Measurements from ENCODE around the gene FADS1.

Gene FADS1

DNA sequence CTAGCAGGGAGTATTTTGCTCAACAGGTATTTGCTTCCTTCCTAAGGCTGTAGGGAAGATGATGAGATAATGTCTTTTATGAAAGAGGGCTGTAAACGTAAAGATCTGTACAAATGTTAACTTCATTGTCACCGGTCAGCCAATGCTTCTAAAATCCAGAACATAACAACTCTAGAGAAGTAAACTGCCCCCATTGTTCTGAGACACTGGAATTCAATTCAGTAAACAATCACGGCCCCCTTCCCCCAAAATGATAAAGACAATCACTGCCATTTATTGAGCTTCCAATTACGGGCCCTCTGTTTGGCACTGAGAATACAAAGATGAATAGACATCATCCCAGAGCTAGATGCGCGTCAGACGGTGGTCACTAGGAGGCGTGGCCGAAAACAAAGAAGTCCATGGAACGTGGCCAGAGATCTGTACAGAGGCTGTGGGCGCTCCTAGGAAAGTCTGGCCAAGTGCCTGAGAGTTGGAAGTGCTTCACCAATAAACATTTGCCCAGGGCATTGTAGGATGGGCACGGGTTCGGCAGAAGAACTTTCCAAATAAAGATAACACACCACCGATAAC is 25.0 kb downstream of the FADS1 start:
- CTCF ChIA-PET, result interaction anchor here (1.2 to 2.7 kb wide), 2 partner anchors 155 to 291 kb away, joined by 3 to 10 read pairs; no protein-coding TSS in a partner anchor
- peak; percentile 65 for DNase-seq

DNA sequence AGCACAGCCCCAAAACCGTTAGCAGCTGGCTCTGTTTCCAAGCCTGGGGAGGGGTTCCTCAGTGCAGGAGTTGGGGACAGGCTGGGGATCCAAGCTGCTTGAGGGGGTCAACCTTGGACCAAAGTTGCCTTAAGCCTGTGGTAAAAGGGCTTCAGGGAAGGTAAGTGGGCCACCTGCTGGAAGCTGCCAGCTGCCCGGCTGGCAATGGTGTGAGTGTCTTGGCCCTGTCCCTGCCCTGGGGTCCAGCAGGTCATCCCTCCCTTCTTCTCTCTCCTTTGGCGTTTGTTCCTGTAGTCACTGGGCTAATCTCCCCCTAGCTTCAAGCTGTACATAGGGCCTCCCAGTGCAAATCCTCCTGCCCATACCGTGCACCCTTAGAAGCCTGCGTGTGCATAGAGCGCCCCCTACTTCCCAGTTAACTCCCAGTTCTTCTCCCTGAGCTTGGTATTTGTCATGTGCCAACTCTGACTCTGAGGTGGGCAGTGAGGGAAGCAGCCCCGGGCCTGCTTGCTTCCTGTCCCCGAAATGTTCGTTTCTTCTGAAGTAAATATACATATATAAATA is 28.8 kb downstream of the FADS1 start:
- CTCF ChIA-PET, result interaction anchor here (0.6 to 4.4 kb wide), 9 partner anchors 8 to 147 kb away, joined by 3 to 27 read pairs (median 6); no protein-coding TSS in a partner anchor
- DNase-seq, result peak; percentile 41
- H3K4me1 Mint-ChIP-seq, result peaks cover 25% of the 10 kb centered on the region
- H3K4me3 Mint-ChIP-seq, result no peak overlapping the region
- H3K9me3 Mint-ChIP-seq, result no peaks in the 10 kb centered on the region
- H3K27me3 Mint-ChIP-seq, result no peaks in the 10 kb centered on the region
- no peak overlapping the region for H3K27ac Mint-ChIP-seq
- H3K36me3 Mint-ChIP-seq, result peaks cover 34% of the 10 kb centered on the region

More for the DNA sequence above, 25.0 kb downstream of the FADS1 start:
- H3K4me1 Mint-ChIP-seq, result peaks cover 59% of the 10 kb centered on the region
- peaks cover 51% of the 10 kb centered on the region for H3K36me3 Mint-ChIP-seq
- H3K27ac Mint-ChIP-seq, result peak overlapping the region; percentile 97
- no peaks in the 10 kb centered on the region for H3K27me3 Mint-ChIP-seq
- H3K4me3 Mint-ChIP-seq, result peak overlapping the region; percentile 77
- no peaks in the 10 kb centered on the region for H3K9me3 Mint-ChIP-seq

DNA sequence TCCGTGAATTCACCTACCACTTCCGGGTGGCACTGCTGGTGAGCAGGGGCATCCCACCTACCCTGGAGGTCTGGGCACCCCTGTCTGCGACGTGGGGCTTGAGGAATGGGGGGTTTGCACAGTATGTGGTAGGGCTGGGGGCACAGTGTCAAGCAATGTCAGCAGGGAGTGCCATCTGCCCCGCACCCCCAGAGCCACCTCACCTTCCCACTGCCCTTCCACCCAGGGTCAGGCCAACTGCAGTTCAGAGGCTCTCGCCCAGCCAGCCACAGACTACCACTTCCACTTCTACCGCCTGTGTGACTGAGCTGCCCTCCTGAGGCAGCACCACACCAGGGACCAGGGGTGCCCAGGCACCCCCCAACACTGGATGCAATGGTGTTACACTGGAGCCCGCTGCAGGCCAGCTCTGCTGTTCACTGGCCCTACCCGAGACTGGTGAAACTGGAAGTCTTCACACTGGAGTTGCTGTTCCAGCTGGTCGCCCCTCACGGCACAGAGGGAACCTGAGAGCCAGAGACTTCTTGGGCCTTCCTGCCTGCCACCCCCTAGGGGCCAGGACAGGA is 30.9 kb downstream of the FADS1 start:
- CTCF ChIA-PET, result interaction anchor here (4.4 kb wide), 1 partner anchor 38 kb away, joined by 27 read pairs; no protein-coding TSS in a partner anchor
- Mint-ChIP-seq H3K4me1 (peaks cover 13% of the 10 kb centered on the region), H3K9me3 (no peaks in the 10 kb centered on the region), H3K4me3 (no peak overlapping the region), H3K36me3 (peaks cover 27% of the 10 kb centered on the region), H3K27ac (no peak overlapping the region), H3K27me3 (no peaks in the 10 kb centered on the region)
- no peak for DNase-seq

DNA sequence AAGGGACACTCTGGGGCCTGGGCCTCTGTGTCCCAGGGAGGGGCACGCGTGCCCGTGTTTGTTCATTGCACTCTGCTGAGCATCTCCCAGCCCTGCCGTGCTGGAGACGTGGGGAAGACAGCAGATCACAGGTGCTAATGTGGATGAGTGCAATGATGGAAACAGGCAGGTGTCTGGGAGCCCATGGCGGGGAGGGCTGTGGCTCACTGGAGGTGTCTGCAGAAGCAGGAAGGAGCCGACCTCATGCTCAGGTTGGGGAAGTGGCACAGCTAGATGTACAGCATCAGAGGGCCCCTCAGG is 32.3 kb downstream of the FADS1 start:
- H3K4me1 Mint-ChIP-seq, result peaks cover 2% of the 10 kb centered on the region
- H3K9me3 Mint-ChIP-seq, result no peaks in the 10 kb centered on the region
- no peak overlapping the region for H3K4me3 Mint-ChIP-seq
- no peak for DNase-seq
- CTCF ChIA-PET, result interaction anchor here (0.9 kb wide), 1 partner anchor 13 kb away, joined by 3 read pairs; no protein-coding TSS in a partner anchor
- H3K27me3 Mint-ChIP-seq, result peaks cover 3% of the 10 kb centered on the region
- no peak overlapping the region for H3K27ac Mint-ChIP-seq
- peaks cover 19% of the 10 kb centered on the region for H3K36me3 Mint-ChIP-seq

DNA sequence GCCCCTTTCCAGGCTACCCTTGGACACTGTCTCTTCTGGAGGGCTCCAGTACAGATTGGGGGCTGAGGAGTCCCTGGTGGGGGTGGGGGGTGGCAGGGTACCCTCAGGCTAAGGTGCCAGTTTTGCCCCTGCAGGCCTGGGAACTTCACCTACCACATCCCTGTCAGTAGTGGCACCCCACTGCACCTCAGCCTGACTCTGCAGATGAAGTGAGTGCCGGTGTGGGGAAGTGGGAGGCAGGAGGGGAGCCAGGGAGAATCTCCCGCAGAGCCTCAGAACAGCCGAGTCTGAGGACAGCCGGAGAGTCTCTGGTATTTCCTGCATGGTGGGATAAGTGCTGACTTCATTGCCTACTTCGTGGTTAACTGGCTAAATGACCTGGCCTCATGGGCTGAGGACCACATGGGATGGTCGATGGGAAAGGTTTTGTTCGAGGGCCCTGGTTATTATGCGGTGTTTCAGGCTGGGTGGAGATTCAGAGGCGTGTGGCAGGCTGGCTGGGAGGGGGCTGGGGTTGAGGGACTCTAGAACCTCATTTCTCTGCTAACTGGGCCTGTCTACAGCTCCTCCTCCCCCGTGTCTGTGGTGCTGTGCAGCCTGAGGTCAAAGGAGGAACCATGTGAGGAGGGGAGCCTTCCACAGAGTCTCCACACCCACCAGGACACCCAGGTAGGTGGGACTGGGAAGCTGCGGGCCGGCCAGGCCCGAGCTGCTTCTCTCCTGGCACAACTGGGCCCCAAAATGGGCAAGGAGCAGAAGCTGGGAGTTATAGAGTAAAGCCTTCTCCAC is 32.9 kb downstream of the FADS1 start:
- Mint-ChIP-seq H3K9me3 (no peaks in the 10 kb centered on the region), H3K4me3 (no peak overlapping the region), H3K4me1 (no peaks in the 10 kb centered on the region), H3K27ac (no peak overlapping the region), H3K36me3 (peaks cover 16% of the 10 kb centered on the region), H3K27me3 (peaks cover 7% of the 10 kb centered on the region)
- DNase-seq, result no peak
- CTCF ChIA-PET, result interaction anchor here (0.9 kb wide), 1 partner anchor 13 kb away, joined by 3 read pairs; no protein-coding TSS in a partner anchor

DNA sequence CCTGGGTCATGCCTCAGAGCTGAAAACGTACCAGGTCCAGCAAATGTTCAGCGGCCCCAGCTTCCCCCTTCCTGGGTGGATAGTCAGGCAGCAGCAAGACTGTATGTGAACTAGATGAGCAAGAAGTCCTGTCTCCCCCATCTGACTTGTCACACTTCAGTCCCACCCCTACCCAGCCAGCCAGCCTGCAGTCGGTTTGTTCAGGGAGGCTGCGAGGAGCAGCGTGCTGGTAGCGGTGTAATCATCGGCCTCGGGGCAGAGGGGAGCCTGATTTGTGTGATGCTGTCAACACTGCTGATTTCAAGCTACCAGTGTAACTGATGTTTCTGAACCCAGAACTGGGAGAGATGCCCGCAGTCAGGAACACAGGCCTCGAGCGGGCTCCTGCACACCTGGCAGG is 34.0 kb downstream of the FADS1 start:
- H3K4me1 Mint-ChIP-seq, result peaks cover 3% of the 10 kb centered on the region

DNA sequence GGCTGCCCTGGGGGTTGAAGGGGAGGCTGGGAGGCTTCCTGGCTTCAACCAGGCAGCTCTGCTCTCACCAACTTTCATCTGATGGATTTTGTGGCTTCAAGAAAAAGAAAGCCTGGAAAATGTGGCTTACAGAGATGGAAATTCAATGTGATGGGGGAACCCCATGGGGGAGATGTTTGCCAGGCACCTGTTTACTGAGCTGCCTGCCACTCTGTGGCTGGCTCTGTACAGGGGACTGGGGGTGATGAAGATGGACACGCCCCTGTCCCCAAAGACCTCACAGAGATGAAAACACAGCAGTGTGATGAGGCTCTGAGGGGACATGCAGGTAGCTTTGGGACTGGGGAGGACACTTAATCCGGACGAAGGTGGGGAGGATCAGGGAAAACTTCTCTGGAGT is 34.5 kb downstream of the FADS1 start:
- Mint-ChIP-seq H3K4me1 (peaks cover 6% of the 10 kb centered on the region), H3K9me3 (no peaks in the 10 kb centered on the region), H3K27ac (no peak overlapping the region), H3K4me3 (no peak overlapping the region), H3K27me3 (peaks cover 22% of the 10 kb centered on the region), H3K36me3 (peaks cover 7% of the 10 kb centered on the region)
- CTCF ChIA-PET, result interaction anchor here (1.0 to 1.1 kb wide), 2 partner anchors 15 to 35 kb away, joined by 4 to 5 read pairs; no protein-coding TSS in a partner anchor
- no peak for DNase-seq

More for the DNA sequence above, 34.0 kb downstream of the FADS1 start:
- DNase-seq, result no peak
- Mint-ChIP-seq H3K27ac (no peak overlapping the region), H3K36me3 (peaks cover 10% of the 10 kb centered on the region), H3K9me3 (no peaks in the 10 kb centered on the region), H3K27me3 (peaks cover 17% of the 10 kb centered on the region), H3K4me3 (no peak overlapping the region)
- CTCF ChIA-PET, result interaction anchor here (1.0 to 1.1 kb wide), 2 partner anchors 14 to 35 kb away, joined by 4 to 5 read pairs; no protein-coding TSS in a partner anchor

DNA sequence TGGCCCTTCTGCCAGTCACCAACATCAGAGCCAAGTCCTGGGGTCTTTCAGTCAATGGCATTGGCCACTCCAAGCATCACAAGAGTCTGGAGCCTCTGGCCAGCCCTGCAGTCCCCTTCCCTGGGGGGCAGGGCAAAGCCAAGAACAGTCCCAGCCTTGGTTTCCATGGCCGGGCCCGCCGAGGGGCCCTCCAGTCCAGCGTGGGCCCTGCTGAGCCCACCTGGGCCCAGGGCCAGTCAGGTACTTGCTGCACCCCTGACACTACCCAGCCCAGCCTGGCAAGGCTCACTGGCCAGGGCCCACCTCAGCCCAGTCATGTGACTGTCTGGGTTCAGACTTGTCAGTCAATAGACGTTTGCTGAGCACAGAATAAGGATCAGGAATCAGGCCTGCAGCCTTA is 35.2 kb downstream of the FADS1 start:
- H3K4me3 Mint-ChIP-seq, result no peak overlapping the region
- no peak overlapping the region for H3K27ac Mint-ChIP-seq
- peaks cover 13% of the 10 kb centered on the region for H3K4me1 Mint-ChIP-seq
- DNase-seq, result no peak
- CTCF ChIA-PET, result interaction anchor here (1.9 kb wide), 1 partner anchor 34 kb away, joined by 7 read pairs; no protein-coding TSS in a partner anchor
- H3K9me3 Mint-ChIP-seq, result no peaks in the 10 kb centered on the region
- peaks cover 27% of the 10 kb centered on the region for H3K27me3 Mint-ChIP-seq
- peaks cover 6% of the 10 kb centered on the region for H3K36me3 Mint-ChIP-seq

DNA sequence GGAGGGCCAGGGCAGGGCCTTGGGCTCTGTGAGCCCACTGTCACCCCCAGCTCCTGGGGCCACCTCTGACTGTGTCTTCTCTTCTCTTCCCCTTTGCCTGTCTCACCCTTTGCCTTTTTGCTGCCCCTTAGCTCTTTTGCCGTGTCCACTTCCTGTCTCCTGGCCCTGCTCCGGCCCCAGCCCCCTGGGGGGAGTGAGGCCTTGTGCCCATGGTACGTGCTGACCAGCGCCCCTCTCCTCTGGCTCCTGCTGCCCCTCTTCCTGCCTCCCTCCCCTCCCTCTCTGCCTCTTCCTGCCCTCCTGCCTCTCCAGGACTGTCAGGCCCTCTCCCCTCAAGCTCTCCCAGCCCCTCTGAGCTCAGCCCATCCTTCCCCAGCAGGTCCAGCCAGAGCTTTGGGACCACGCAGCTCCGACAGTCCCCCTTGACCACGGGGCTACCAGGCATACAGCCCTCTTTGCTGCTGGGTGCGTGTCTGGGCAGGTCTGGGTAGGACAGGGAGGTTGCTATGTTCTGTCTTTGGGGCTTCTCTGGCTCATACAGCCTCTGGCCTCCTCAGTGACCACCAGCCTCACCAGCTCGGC is 36.1 kb downstream of the FADS1 start:
- H3K4me3 Mint-ChIP-seq, result no peak overlapping the region
- no peaks in the 10 kb centered on the region for H3K9me3 Mint-ChIP-seq
- CTCF ChIA-PET, result interaction anchor here (1.0 to 1.9 kb wide), 3 partner anchors 32 to 327 kb away, joined by 3 to 7 read pairs (median 3); no protein-coding TSS in a partner anchor
- no peak for DNase-seq
- H3K27me3 Mint-ChIP-seq, result peaks cover 32% of the 10 kb centered on the region
- peaks cover 17% of the 10 kb centered on the region for H3K4me1 Mint-ChIP-seq
- no peak overlapping the region for H3K27ac Mint-ChIP-seq
- H3K36me3 Mint-ChIP-seq, result peaks cover 5% of the 10 kb centered on the region

DNA sequence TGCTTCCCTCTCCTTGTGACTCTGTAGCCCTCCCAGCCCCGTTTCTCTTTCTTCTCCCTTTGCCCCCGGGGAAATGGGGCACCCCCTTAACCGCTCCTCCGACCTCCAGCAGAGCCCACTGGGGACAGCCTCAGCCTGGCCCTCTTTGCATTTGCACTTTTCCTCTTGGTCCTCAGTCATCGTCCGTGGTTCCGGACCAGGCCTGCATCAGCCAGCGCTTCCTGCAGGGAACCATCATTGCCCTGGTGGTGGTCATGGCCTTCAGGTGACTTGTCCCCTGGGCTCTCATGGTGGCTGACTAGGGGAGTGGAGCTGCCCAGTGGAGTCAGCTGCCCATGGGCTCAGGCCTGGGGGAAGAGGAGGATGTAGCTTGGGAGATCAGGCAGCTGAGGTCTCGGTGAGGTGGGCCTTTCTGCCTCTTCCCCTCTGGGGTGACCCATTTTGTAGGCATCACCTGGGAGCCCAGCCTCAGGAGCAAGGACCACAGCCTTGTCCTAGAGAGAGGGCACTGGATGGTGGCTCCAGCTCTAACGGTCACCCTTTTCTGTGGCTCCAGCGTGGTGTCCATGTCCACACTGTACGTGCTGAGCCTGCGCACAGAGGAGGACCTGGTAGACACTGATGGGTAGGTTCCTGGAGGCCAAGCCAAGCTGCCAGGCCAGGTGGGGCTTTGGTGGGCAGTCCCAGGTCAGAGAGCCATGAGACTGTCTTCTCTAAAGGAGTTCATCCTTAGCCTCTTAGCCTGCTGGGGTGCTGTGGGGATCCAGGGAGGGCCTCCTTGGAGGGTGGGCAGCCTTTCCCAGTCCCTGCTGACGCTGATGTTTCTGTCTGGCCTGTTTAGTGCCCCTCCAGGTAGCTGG is 36.9 kb downstream of the FADS1 start:
- Mint-ChIP-seq H3K27ac (no peak overlapping the region), H3K27me3 (peaks cover 37% of the 10 kb centered on the region), H3K9me3 (no peaks in the 10 kb centered on the region), H3K4me1 (peaks cover 17% of the 10 kb centered on the region), H3K4me3 (no peak overlapping the region), H3K36me3 (peaks cover 1% of the 10 kb centered on the region)
- no peak for DNase-seq
- CTCF ChIA-PET, result interaction anchor here (0.8 to 1.9 kb wide), 7 partner anchors 8 to 328 kb away, joined by 3 to 7 read pairs (median 4); no protein-coding TSS in a partner anchor

DNA sequence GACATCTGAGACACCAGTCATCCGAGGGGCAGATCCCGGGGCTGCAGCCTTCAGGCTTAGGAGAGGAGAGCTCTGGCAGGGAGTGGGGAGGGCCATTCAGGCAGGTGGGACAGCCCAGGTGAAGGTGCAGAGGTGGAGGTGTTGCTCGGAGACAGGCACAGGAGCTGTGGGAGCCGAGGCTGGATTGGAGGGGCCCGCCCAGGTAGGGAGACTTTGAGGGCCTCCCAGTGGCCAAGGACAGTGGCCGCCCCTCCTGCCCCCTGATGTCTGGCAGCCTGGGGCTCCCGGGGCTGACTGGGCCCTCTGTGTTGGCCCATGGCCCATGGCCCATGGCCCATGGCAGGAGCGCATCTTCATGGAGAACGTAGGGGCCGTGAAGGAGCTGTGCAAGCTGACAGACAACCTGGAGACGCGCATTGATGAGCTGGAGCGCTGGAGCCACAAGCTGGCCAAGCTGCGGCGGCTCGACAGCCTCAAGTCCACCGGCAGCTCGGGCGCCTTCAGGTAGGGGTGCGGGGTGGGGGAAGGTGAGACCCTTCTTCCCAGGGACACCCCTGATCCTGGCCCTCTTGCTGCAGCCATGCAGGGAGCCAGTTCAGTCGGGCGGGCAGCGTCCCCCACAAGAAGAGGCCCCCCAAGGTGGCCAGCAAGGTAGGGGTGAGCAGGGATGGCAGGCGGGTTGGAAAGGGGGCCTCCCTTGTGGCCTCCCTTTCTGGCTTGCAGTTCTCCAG is 37.7 kb downstream of the FADS1 start:
- Mint-ChIP-seq H3K4me1 (peaks cover 22% of the 10 kb centered on the region), H3K9me3 (no peaks in the 10 kb centered on the region), H3K27me3 (peaks cover 37% of the 10 kb centered on the region), H3K27ac (no peak overlapping the region), H3K36me3 (no peaks in the 10 kb centered on the region), H3K4me3 (no peak overlapping the region)
- CTCF ChIA-PET, result interaction anchor here (0.8 to 1.5 kb wide), 6 partner anchors 9 to 329 kb away, joined by 3 to 5 read pairs (median 4); no protein-coding TSS in a partner anchor
- DNase-seq, result no peak

DNA sequence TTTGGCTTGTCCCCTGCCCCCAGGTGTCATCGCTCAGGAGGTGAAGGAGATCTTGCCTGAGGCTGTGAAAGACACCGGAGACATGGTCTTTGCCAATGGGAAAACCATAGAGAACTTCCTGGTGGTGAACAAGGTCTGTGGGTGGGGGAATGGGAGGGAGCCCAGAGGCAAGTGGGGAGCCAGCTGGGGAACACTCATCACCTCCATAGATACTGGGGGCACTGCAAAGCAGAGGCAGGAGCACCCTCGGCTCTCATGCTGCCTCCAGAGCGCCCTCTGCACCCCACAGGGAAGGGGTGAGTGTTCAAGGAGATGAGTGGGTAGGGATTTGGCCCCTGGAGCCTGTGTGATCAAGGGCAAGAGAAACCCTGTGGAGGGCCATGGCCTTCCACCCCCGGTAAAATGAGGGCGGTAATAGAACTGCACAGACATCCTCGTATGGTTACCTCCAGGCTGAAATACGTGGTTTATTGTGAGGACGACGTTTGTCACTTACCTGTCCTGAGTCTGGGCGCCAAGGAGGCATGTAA is 38.4 kb downstream of the FADS1 start:
- CTCF ChIA-PET, result interaction anchor here (1.2 to 1.5 kb wide), 2 partner anchors 11 to 31 kb away, joined by 3 to 5 read pairs; no protein-coding TSS in a partner anchor
- Mint-ChIP-seq H3K4me3 (peak overlapping the region; percentile 18), H3K27ac (no peak overlapping the region), H3K9me3 (no peaks in the 10 kb centered on the region), H3K27me3 (peaks cover 37% of the 10 kb centered on the region), H3K36me3 (no peaks in the 10 kb centered on the region), H3K4me1 (peaks cover 22% of the 10 kb centered on the region)
- no peak for DNase-seq
